ENCODE data around the gene ZNF19.

DNA sequence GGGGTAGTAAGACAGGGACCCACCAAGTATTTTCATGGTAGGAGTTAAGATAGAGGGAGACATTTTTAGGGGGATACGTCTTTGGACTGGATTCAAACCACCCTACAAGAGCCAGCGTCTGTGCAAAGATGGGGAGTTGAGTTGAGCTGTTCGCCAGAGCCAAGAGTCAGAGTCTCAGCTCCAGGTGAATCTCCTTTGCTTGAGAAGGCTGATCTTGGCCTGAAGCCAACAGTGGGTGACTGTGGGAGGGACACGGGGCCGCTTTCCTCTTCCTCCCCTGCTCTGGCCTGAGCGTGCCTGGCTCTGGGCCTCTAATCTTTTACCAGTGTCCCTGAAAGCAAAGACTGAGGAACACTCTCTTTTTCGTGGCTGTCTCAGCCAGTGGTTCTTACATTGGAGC, 52.7 kb downstream of the ZNF19 start:
- TF ChIP-seq, protein P1, sequence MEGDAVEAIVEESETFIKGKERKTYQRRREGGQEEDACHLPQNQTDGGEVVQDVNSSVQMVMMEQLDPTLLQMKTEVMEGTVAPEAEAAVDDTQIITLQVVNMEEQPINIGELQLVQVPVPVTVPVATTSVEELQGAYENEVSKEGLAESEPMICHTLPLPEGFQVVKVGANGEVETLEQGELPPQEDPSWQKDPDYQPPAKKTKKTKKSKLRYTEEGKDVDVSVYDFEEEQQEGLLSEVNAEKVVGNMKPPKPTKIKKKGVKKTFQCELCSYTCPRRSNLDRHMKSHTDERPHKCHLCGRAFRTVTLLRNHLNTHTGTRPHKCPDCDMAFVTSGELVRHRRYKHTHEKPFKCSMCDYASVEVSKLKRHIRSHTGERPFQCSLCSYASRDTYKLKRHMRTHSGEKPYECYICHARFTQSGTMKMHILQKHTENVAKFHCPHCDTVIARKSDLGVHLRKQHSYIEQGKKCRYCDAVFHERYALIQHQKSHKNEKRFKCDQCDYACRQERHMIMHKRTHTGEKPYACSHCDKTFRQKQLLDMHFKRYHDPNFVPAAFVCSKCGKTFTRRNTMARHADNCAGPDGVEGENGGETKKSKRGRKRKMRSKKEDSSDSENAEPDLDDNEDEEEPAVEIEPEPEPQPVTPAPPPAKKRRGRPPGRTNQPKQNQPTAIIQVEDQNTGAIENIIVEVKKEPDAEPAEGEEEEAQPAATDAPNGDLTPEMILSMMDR (IDR thresholded peaks at IDR 0.05; ENCODE audit: insufficient read depth, low read length, poor library complexity, severe bottlenecking) = no peak
- TF ChIP-seq EZH2phosphoT487 (conservative IDR thresholded peaks at IDR 0.05; ENCODE audit: low read length) = no peak

Data from SU-DHL-6 (cell line).